HG03460 (cell line): ENCODE measurements around the gene MGAT5.

Experiments
- ATAC-seq: cut with Tn5 transposase; IDR thresholded peaks from one replicate; pipeline ENCODE4 v1.9.1; 2021; ENCODE audit not compliant: unreplicated experiment

The MGAT5 gene

GRCh38 chr2:134498654-134499053 lies 244.8 kb downstream of the MGAT5 start:
- ATAC-seq = no peak

- no peak for ATAC-seq
These were observed 245.5 kb downstream of the MGAT5 start for GRCh38 chr2:134499307-134499926.

DNA sequence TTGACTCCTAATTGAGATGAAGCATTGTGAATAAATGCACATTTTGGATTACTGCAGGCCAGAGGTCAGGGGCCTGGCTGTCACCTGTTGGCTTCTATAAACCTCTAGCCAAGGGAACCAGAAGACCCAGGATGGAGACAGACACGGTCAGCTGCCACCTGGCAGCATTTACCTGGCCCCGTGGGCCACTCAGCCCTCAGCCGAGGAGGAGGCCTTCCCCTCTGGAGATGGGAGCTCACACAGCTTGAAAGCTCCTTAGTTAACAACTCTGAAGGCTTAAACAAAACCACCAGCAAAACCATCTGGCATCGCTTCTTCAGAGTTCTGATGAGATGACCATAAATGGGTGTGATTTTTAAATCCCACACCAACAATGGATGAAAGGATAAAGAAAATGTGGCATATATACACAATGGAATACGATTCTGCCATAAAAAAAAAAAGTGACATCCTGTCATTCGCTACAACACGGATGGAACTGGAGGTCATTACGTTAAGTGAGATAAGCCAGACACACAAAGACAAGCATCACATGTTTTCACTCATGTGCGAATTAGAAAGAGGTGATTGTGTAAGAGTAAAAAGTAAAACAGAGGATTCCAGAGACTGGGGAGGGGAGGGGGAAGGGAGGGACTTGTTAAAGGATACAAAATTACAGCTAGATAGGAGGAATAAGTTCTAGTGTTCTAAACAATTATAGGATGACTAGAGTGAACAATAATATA lies 246.5 kb downstream of the MGAT5 start:
- ATAC-seq = no peak

DNA sequence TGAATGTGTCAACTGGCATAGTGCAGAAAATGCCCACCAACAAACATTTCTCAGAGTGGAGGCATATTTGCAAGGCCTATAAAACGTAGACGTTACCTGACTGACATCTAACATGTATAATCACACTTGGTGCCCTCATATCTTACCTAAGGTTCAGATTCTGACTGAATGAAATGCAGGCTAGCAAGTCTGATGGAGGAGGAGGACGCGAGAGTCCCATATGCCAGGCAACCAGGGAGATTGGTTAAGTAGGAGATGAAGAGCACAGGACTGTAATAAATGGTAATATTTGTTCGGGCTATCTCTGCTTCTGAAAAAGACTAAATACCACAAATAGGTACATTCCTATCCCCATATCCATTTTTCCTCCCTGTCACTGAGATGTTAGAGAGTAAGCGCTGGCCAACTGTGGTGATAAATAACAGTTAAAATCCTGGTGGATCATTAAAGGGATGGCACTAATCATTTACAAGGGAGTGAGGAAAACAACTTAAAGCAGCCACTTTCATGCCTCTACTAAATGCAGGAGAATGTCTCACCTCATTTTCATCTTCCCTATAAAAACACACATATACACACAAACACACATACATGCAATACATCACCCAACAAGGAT lies 247.7 kb downstream of the MGAT5 start:
- no peak for ATAC-seq

- no peak for ATAC-seq
These were observed 248.2 kb downstream of the MGAT5 start for GRCh38 chr2:134502104-134502503.
